ENCODE data around the gene OR10A4. TPM values are rescaled to one million over a fixed set of nuclear protein-coding genes. Genes with fewer than 3 reads are reported as not detected.
"Not testable (repeated sequence)": the region's sequence is repeated elsewhere in the genome, so short reads cannot be mapped to it uniquely, and the experiment has no call there.

Gene OR10A4
- total RNA-seq, 4 donors from 2014 or later: not detected

GRCh38 chr11:6900327-6900999 is 24.0 kb downstream of the OR10A4 start:
- no peak overlapping the region for H3K4me3 ChIP-seq
- 43 to 63% methylated on average over 2 of the region's 2 CpGs for WGBS, 2 donors (ENCODE audit: low coverage in 1 of 2)
- no peaks in the 10 kb centered on the region for H3K9me3 ChIP-seq
- TF ChIP-seq POLR2A (IDR thresholded peaks at IDR 0.05): no peak
- no peak for TF ChIP-seq EP300 (IDR thresholded peaks at IDR 0.05)
- TF ChIP-seq POLR2AphosphoS5 (IDR thresholded peaks at IDR 0.05): no peak
- no peak for TF ChIP-seq CTCF (IDR thresholded peaks at IDR 0.05)
- H3K4me1 ChIP-seq: no peaks in the 10 kb centered on the region
- no peaks in the 10 kb centered on the region for H3K27me3 ChIP-seq
- no peak overlapping the region for H3K27ac ChIP-seq
- no peaks in the 10 kb centered on the region for H3K36me3 ChIP-seq
- ATAC-seq: no peak

- H3K4me3 ChIP-seq, ATAC-seq, H3K4me1 ChIP-seq, H3K36me3 ChIP-seq, H3K27ac ChIP-seq, H3K27me3 ChIP-seq, H3K9me3 ChIP-seq: not testable (repeated sequence)
- WGBS, 2 donors (ENCODE audit: low coverage in 1 of 2): 81% methylated on average over 6 of the region's 13 CpGs; no CpG with 5 or more reads in 1 of the 2 donors
Observed at GRCh38 chr11:6904804-6905203, 28.4 kb downstream of the OR10A4 start.

- ATAC-seq: no peak
- no peaks in the 10 kb centered on the region for H3K9me3 ChIP-seq
- WGBS, 2 donors (ENCODE audit: low coverage in 1 of 2): 86 to 89% methylated on average over 2 to 3 of the region's 3 CpGs
Observed at GRCh38 chr11:6911378-6911777, 35.0 kb downstream of the OR10A4 start.

GRCh38 chr11:6911948-6912347 is 35.5 kb downstream of the OR10A4 start:
- TF ChIP-seq CTCF (IDR thresholded peaks at IDR 0.05) (no peak), POLR2A (IDR thresholded peaks at IDR 0.05) (no peak), EP300 (IDR thresholded peaks at IDR 0.05) (no peak), POLR2AphosphoS5 (IDR thresholded peaks at IDR 0.05) (no peak)
- Histone ChIP-seq H3K9me3 (no peaks in the 10 kb centered on the region), H3K27ac (no peak overlapping the region), H3K4me1 (no peaks in the 10 kb centered on the region), H3K27me3 (no peaks in the 10 kb centered on the region), H3K4me3 (no peak overlapping the region), H3K36me3 (no peaks in the 10 kb centered on the region)
- 14 to 50% methylated on average over 1 to 3 of the region's 3 CpGs for WGBS, 2 donors (ENCODE audit: low coverage in 1 of 2)
- no peak for ATAC-seq

More at GRCh38 chr11:6911378-6911777, 35.0 kb downstream of the OR10A4 start:
- no peaks in the 10 kb centered on the region for H3K36me3 ChIP-seq
- no peak overlapping the region for H3K4me3 ChIP-seq
- no peaks in the 10 kb centered on the region for H3K27me3 ChIP-seq
- TF ChIP-seq CTCF (IDR thresholded peaks at IDR 0.05) (no peak), EP300 (IDR thresholded peaks at IDR 0.05) (no peak), POLR2AphosphoS5 (IDR thresholded peaks at IDR 0.05) (no peak), POLR2A (IDR thresholded peaks at IDR 0.05) (no peak)
- H3K27ac ChIP-seq: no peak overlapping the region
- no peaks in the 10 kb centered on the region for H3K4me1 ChIP-seq

GRCh38 chr11:6919698-6920097 is 43.3 kb downstream of the OR10A4 start:
- no peak overlapping the region for H3K4me3 ChIP-seq
- H3K9me3 ChIP-seq: no peaks in the 10 kb centered on the region
- ATAC-seq: no peak
- H3K27ac ChIP-seq: no peak overlapping the region
- TF ChIP-seq POLR2AphosphoS5 (IDR thresholded peaks at IDR 0.05) (no peak), CTCF (IDR thresholded peaks at IDR 0.05) (no peak), EP300 (IDR thresholded peaks at IDR 0.05) (no peak), POLR2A (IDR thresholded peaks at IDR 0.05) (no peak)
- H3K27me3 ChIP-seq: no peaks in the 10 kb centered on the region
- no peaks in the 10 kb centered on the region for H3K36me3 ChIP-seq
- WGBS, 2 donors (ENCODE audit: low coverage in 1 of 2): 36 to 40% methylated on average over 2 of the region's 2 CpGs
- H3K4me1 ChIP-seq: no peaks in the 10 kb centered on the region

All from gastroesophageal sphincter (tissue), 4 donors.